Measurements from ENCODE around the gene GCLC. TPM values are rescaled to one million over a fixed set of nuclear protein-coding genes. Genes with fewer than 3 reads are reported as not detected.

The GCLC gene
- total RNA-seq, 1 experiment from 2014 or later: 108 TPM

GRCh38 chr6:53547811-53548496 lies 3.1 kb upstream of the GCLC start:
- CTCF ChIA-PET: interaction anchor here (0.8 to 2.6 kb wide), 4 partner anchors 23 to 103 kb away, joined by 3 to 28 read pairs (median 4); no protein-coding TSS in a partner anchor
- intact Hi-C loops (cut with micrococcal nuclease): loop anchor here (5.0 kb wide), 1 partner anchor 179 kb away; no protein-coding TSS in a partner anchor
- H3K4me1 Mint-ChIP-seq (ENCODE audit: insufficient read depth, unreplicated experiment): peaks cover 19% of the 10 kb centered on the region
- no TSS peak for BruUV-seq (replicated peaks)
- no peaks in the 10 kb centered on the region for H3K27me3 Mint-ChIP-seq (ENCODE audit: insufficient read depth, unreplicated experiment)
- no peaks in the 10 kb centered on the region for H3K9me3 Mint-ChIP-seq (ENCODE audit: unreplicated experiment)
- TF ChIP-seq CTCF (IDR thresholded peaks at IDR 0.05; ENCODE audit: unreplicated experiment): no peak
- no peaks in the 10 kb centered on the region for H3K36me3 Mint-ChIP-seq (ENCODE audit: insufficient read depth, unreplicated experiment)
- peak overlapping the region; percentile 76 for H3K27ac Mint-ChIP-seq (ENCODE audit: low read depth, unreplicated experiment)
- peak overlapping the region; percentile 86 for H3K4me3 Mint-ChIP-seq (ENCODE audit: unreplicated experiment)
- POLR2A ChIA-PET: interaction anchor here (0.6 to 2.4 kb wide), 24 partner anchors 10 to 1585 kb away, joined by 3 to 22 read pairs (median 6); no protein-coding TSS in a partner anchor
- peak; percentile 95 for DNase-seq (ENCODE audit: unreplicated experiment)

GRCh38 chr6:53547166-53547810 lies 2.4 kb upstream of the GCLC start:
- peaks cover 22% of the 10 kb centered on the region for H3K4me1 Mint-ChIP-seq (ENCODE audit: insufficient read depth, unreplicated experiment)
- TF ChIP-seq CTCF (IDR thresholded peaks at IDR 0.05; ENCODE audit: unreplicated experiment): no peak
- CTCF ChIA-PET: interaction anchor here (0.8 to 2.6 kb wide), 4 partner anchors 23 to 104 kb away, joined by 3 to 28 read pairs (median 4); no protein-coding TSS in a partner anchor
- H3K27ac Mint-ChIP-seq (ENCODE audit: low read depth, unreplicated experiment): peak overlapping the region; percentile 76
- intact Hi-C loops (cut with micrococcal nuclease): loop anchor here (5.0 kb wide), 1 partner anchor 180 kb away; no protein-coding TSS in a partner anchor
- BruUV-seq (replicated peaks): no TSS peak
- H3K9me3 Mint-ChIP-seq (ENCODE audit: unreplicated experiment): no peaks in the 10 kb centered on the region
- H3K27me3 Mint-ChIP-seq (ENCODE audit: insufficient read depth, unreplicated experiment): no peaks in the 10 kb centered on the region
- POLR2A ChIA-PET: interaction anchor here (0.6 to 2.4 kb wide), 24 partner anchors 11 to 1584 kb away, joined by 3 to 22 read pairs (median 6); no protein-coding TSS in a partner anchor
- DNase-seq (ENCODE audit: unreplicated experiment): no peak
- peak overlapping the region; percentile 86 for H3K4me3 Mint-ChIP-seq (ENCODE audit: unreplicated experiment)
- no peaks in the 10 kb centered on the region for H3K36me3 Mint-ChIP-seq (ENCODE audit: insufficient read depth, unreplicated experiment)

GRCh38 chr6:53546281-53546680 lies 1.4 kb upstream of the GCLC start:
- DNase-seq (ENCODE audit: unreplicated experiment): no peak
- POLR2A ChIA-PET: interaction anchor here (0.7 to 2.4 kb wide), 7 partner anchors 22 to 105 kb away, joined by 3 to 19 read pairs (median 5); no protein-coding TSS in a partner anchor
- BruUV-seq (replicated peaks): no TSS peak

More at GRCh38 chr6:53546281-53546680, 1.4 kb upstream of the GCLC start:
- Mint-ChIP-seq H3K9me3 (ENCODE audit: unreplicated experiment) (no peaks in the 10 kb centered on the region), H3K36me3 (ENCODE audit: insufficient read depth, unreplicated experiment) (peaks cover under 1% of the 10 kb centered on the region), H3K4me3 (ENCODE audit: unreplicated experiment) (peak overlapping the region; percentile 15), H3K4me1 (ENCODE audit: insufficient read depth, unreplicated experiment) (peaks cover 29% of the 10 kb centered on the region), H3K27me3 (ENCODE audit: insufficient read depth, unreplicated experiment) (no peaks in the 10 kb centered on the region), H3K27ac (ENCODE audit: low read depth, unreplicated experiment) (no peak overlapping the region)
- intact Hi-C loops (cut with micrococcal nuclease): loop anchor here (5.0 kb wide), 1 partner anchor 181 kb away; no protein-coding TSS in a partner anchor
- CTCF ChIA-PET: interaction anchor here (0.6 to 2.6 kb wide), 6 partner anchors 49 to 374 kb away, joined by 3 to 28 read pairs (median 4); no protein-coding TSS in a partner anchor
- no peak for TF ChIP-seq CTCF (IDR thresholded peaks at IDR 0.05; ENCODE audit: unreplicated experiment)

All from MCF 10A (cell line).